ENCODE results near the gene BCL2A1. TPM values are rescaled to one million over a fixed set of nuclear protein-coding genes. Genes with fewer than 3 reads are reported as not detected.

BCL2A1 gene
- total and polyA plus RNA-seq, 2 of the 4 experiments (the other 2 are of a cell fraction), result 2.3 to 4.5 TPM

DNA sequence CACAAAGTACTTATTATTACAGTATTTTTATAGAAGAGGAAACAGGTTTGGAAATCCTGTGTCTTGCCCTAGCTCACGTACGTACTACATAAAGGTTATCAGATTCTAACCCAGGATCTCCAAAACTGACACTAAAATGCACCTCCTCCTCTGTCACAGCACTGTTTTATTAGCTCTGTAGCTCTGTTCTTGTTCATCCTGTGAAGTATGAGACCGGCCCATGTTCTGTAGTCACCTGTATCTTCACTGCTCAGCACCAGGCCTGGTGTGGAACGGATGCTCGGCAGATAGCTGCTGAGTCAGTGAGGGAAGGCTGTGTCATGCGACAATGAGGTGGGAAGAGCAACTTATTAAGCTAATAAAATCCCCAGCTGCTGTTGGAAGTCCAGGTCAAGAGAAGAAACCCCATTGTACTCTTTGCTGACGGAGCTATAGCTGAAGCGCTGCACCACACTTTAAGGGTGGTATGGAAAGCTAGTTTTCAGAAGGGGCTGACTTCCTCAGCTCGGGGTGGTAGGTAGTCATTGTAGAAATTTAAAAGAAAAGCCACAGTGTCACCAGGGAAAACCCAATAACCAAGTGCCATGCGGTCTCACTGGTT lies 22.8 kb downstream of the BCL2A1 start:
- Histone ChIP-seq H4K8ac (ENCODE audit: low read depth in 2 of 2, low read length in 2 of 2) (no peak overlapping the region), H3K9ac (ENCODE audit: low read depth, low read length) (no peak overlapping the region), H4K5ac (ENCODE audit: low read depth, low read length) (no peak overlapping the region), H3K56ac (ENCODE audit: extremely low read depth, insufficient read depth, low read length) (no peak overlapping the region), H3K79me1 (ENCODE audit: low read depth in 1 of 2, low read length in 2 of 2) (no peaks in the 10 kb centered on the region), H4K20me1 (ENCODE audit: insufficient read depth, low read length) (no peaks in the 10 kb centered on the region; the same call in 1 of the 2 replicates), H2AK5ac (ENCODE audit: low read depth, low read length) (peak overlapping the region; percentile 68; the same call in 1 of the 2 replicates), H3K4me3 (ENCODE audit: insufficient read depth, low read depth, low read length) (no peak overlapping the region), H2BK15ac (ENCODE audit: low read depth, low read length) (no peak overlapping the region; the same call in 2 of the 3 replicates), H2BK5ac (ENCODE audit: low read depth, low read length, poor library complexity, severe bottlenecking) (no peak overlapping the region), H2AFZ (replicated peaks; ENCODE audit: low read length, poor library complexity) (no peak overlapping the region), H2BK120ac (ENCODE audit: low read depth, low read length) (no peak overlapping the region; the same call in 1 of the 2 replicates), H3K9me3 (ENCODE audit: control insufficient read depth, insufficient read depth, low read length) (no peaks in the 10 kb centered on the region), H3K4me1 (ENCODE audit: control insufficient read depth, insufficient read depth, low read length) (peaks cover 5% of the 10 kb centered on the region), H4K91ac (ENCODE audit: insufficient read depth, low read depth, low read length) (no peak overlapping the region), H3K14ac (replicated peaks; ENCODE audit: low read depth, low read length) (no peak overlapping the region), H3K36me3 (ENCODE audit: control insufficient read depth, insufficient read depth, low read length) (no peaks in the 10 kb centered on the region), H3K4ac (ENCODE audit: low read depth, low read length) (peak overlapping the region; percentile 20; the same call in 1 of the 2 replicates), H2BK20ac (ENCODE audit: low read depth, low read length) (no peak overlapping the region), H3K27ac (ENCODE audit: insufficient read depth, low read length) (no peak overlapping the region), H2AK9ac (replicated peaks; ENCODE audit: low read depth, low read length, poor library complexity) (no peak overlapping the region), H3K4me2 (ENCODE audit: low read depth, low read length) (no peak overlapping the region), H3K9me1 (ENCODE audit: insufficient read depth, low read length) (peaks cover 7% of the 10 kb centered on the region; the same call in 1 of the 2 replicates), H3K27me3 (ENCODE audit: control insufficient read depth, insufficient read depth, low read length) (no peaks in the 10 kb centered on the region), H3K18ac (ENCODE audit: low read depth, low read length) (no peak overlapping the region), H3K23ac (ENCODE audit: low read depth, low read length) (no peak overlapping the region)
- no CpG with 5 or more reads among the region's 10 CpGs for WGBS, 2 experiments (ENCODE audit: extremely low coverage in 2 of 2, insufficient read length in 1 of 2)
- ChIA-PET POLR2A (ENCODE audit: unreplicated experiment) (interaction anchor here (0.6 to 0.8 kb wide), 2 partner anchors 25 to 26 kb away, joined by 4 to 9 read pairs; no protein-coding TSS in a partner anchor), CTCF (no interaction called here)
- dilution Hi-C loops (cut with HindIII; ENCODE audit: low sequenced_read_pairs, unreplicated experiment) (no loop called here), intact Hi-C loops (cut with micrococcal nuclease) (no loop called here), in situ Hi-C loops (cut with MboI; ENCODE audit: low sequenced_read_pairs) (no loop called here)
- TF ChIP-seq NFE2L2 (IDR thresholded peaks at IDR 0.05; ENCODE audit: low read depth, low read length), result no peak
- TF ChIP-seq MAFK (IDR thresholded peaks at IDR 0.05; ENCODE audit: low read depth, low read length), result no peak
- TF ChIP-seq MXI1 (IDR thresholded peaks at IDR 0.05; ENCODE audit: borderline replicate concordance, low read depth, low read length), result no peak
- TF ChIP-seq, protein P1, sequence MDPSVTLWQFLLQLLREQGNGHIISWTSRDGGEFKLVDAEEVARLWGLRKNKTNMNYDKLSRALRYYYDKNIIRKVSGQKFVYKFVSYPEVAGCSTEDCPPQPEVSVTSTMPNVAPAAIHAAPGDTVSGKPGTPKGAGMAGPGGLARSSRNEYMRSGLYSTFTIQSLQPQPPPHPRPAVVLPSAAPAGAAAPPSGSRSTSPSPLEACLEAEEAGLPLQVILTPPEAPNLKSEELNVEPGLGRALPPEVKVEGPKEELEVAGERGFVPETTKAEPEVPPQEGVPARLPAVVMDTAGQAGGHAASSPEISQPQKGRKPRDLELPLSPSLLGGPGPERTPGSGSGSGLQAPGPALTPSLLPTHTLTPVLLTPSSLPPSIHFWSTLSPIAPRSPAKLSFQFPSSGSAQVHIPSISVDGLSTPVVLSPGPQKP (IDR thresholded peaks at IDR 0.05; ENCODE audit: borderline replicate concordance, low read depth, low read length), result no peak
- TF ChIP-seq, protein P2, sequence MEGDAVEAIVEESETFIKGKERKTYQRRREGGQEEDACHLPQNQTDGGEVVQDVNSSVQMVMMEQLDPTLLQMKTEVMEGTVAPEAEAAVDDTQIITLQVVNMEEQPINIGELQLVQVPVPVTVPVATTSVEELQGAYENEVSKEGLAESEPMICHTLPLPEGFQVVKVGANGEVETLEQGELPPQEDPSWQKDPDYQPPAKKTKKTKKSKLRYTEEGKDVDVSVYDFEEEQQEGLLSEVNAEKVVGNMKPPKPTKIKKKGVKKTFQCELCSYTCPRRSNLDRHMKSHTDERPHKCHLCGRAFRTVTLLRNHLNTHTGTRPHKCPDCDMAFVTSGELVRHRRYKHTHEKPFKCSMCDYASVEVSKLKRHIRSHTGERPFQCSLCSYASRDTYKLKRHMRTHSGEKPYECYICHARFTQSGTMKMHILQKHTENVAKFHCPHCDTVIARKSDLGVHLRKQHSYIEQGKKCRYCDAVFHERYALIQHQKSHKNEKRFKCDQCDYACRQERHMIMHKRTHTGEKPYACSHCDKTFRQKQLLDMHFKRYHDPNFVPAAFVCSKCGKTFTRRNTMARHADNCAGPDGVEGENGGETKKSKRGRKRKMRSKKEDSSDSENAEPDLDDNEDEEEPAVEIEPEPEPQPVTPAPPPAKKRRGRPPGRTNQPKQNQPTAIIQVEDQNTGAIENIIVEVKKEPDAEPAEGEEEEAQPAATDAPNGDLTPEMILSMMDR (conservative IDR thresholded peaks at IDR 0.05; ENCODE audit: low read depth, low read length), result no peak
- TF ChIP-seq, protein P3, sequence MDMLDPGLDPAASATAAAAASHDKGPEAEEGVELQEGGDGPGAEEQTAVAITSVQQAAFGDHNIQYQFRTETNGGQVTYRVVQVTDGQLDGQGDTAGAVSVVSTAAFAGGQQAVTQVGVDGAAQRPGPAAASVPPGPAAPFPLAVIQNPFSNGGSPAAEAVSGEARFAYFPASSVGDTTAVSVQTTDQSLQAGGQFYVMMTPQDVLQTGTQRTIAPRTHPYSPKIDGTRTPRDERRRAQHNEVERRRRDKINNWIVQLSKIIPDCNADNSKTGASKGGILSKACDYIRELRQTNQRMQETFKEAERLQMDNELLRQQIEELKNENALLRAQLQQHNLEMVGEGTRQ (IDR thresholded peaks at IDR 0.05; ENCODE audit: low read depth, low read length), result no peak
- no peak for TF ChIP-seq CEBPB (IDR thresholded peaks at IDR 0.05; ENCODE audit: low read depth, low read length)
- no peak for TF ChIP-seq CHD1 (IDR thresholded peaks at IDR 0.05; ENCODE audit: low read depth, low read length)
- TF ChIP-seq RAD21 (IDR thresholded peaks at IDR 0.05; ENCODE audit: low read length), result no peak
- TF ChIP-seq SMC3 (IDR thresholded peaks at IDR 0.05; ENCODE audit: low read depth, low read length), result no peak
- no peak for TF ChIP-seq FOS (IDR thresholded peaks at IDR 0.05; ENCODE audit: low read depth, low read length)
- no TSS peak for BruUV-seq (replicated peaks)
- no peak for DNase-seq
- ATAC-seq (ENCODE audit: low read depth), result no peak

Data from IMR-90 (cell line).